Measurements from ENCODE around the gene LYVE1.
A peak's percentile ranks its signal among the peaks of the same experiment; 100 is the strongest.

The LYVE1 gene

DNA sequence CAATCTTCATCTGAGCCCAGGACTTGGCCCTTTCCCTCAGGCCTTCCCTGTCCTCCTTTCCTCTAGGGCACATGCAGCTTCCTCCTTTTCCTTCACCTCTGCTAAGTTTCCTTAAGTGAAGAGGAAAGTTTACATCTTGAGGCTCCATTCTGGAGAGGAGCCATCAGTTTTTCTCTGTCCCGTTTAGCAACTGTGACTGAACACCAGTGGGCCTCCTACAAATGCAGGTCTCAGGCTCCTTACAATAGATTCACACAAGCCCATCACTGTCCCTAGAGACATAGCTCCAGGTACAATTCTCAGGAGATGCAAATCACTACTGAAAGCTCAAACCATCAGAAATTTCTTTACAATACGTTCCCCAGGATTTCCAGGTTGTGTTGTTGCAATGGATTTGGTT is 23.3 kb upstream of the LYVE1 start:
- DNase-seq, result no peak

DNA sequence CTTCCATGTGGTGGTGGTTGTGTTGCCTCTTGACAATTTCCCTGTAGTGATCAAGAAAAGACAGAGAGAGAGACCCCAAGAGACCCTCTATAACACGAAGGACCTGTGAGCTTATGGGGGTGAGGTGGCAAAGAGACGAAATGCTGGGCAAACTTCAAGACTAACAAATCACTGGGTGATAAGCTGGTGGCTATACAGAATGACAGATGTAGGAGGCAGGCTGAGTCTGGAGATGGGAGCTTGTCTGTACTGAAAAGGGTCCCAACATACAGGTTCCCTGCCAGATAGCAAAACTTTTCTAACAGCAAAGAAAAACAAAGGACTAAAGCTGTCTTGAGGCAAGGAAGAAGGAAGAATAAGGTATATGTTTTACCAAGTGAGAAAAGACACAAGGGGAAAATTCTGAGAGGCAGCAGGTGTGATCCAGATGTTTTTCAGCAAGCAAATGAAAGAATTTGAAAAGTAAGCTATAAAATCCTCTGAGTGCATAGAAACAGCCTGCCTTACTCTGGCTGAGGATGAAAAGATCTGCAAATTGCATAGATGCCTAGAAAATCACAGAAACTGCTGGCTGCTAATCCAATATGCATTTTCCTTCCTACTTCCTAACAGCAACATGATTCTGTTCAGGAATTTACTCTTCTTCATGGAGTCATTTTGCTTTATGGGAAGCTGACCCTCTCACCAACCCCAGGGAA is 21.9 kb upstream of the LYVE1 start:
- no peak for DNase-seq

DNA sequence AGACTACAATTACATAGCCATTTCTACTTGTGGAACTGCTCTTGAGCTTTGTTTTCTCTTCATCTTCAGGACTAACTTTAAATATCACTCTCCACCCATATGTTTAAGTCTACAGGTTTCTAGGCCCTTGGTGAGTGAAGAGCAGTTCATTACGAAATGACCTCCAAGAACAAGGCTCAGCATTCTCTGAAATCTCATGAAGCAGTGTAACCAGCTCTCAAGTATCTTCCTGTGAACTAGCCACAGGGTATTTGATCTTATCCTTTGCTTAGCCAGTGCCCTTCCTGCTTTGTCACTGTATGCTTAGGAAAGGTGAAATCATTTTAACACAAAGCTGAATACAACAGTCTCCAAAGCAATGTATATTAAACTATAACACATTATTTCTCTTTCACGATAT is 20.4 kb upstream of the LYVE1 start:
- no peak for DNase-seq

DNA sequence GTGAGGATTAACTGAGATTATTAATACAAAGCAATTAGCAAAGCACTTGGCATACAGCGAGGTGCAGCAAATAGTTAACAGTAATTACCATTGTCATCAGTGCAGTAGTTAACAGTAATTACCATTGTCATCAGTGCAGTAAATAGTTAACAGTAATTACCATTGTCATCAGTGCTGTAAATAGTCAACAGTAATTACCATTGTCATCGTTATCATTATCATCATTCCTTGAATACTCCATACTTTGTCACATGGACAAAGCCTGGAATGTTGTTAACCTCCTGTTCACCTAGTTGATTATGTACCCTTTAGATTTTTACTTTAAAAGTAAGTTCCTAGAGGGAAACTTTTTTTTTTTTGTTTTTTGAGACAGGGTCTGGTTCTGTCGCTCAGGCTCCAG is 19.5 kb upstream of the LYVE1 start:
- DNase-seq, result no peak

DNA sequence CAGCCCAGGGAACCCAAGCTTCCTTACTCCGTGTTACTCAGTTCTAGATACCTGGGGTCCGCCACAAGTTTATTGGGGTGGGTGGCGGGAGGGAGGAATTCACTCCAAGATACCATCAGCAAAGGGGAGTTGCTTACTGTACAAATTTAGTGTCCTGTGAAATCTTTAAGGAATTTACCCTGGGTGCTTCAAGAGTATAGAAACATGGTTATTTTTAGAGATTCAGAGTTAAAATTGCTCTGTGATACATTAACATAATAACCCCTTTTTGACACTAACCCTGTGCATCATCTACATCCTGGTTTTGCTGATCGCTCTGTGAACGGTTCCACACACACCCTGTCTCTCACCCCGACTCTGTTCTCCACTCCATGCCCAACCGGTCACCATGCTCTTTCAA is 18.9 kb upstream of the LYVE1 start:
- no peak for DNase-seq

DNA sequence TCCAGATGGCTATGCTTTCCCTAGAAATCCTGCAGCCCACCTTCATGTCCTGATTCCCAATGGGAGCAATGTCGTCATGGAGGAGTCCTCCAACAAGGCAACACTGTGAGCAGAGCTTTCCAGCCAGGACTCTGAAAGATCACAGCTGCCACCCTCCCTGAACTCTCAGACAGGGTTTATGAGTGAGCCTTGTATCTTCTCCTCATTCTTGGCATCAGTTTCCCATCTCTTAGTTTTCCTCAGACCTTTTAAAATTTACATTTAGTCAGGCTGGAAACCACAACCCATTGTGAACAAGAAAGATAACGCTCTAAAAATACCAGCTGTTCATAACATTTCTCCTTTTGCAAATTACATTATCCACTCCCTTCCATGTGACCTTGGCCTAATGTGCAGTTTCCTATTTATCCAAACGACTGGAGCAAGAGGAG is 15.6 kb upstream of the LYVE1 start:
- no peak for DNase-seq

DNA sequence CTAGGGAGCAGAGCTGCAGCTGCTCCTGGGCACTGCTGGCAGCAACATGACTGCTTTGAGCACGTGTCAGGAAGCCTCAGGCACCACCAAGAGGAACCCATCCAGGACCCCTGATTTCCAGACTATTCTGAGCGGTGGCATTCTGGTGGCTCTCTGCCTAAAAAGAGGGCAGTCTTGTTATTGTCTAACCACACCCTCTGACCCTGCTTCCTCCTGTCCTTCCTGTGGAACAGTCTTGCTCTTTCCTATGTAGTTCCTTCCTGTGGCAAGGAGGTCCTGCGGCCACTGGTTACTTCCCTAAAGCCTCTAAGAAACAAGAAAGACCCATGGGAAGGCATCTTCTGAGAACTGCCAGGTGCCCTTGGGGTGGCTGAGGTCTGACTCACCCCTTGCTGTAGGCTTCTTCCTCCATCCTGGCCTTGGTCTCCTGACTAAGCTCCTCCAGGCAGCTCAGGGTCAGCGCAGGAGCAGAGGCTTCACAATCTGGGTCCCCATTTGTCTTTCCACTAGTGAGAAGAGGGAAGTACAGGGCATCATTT is 13.1 kb upstream of the LYVE1 start:
- DNase-seq, result peak; percentile 63

DNA sequence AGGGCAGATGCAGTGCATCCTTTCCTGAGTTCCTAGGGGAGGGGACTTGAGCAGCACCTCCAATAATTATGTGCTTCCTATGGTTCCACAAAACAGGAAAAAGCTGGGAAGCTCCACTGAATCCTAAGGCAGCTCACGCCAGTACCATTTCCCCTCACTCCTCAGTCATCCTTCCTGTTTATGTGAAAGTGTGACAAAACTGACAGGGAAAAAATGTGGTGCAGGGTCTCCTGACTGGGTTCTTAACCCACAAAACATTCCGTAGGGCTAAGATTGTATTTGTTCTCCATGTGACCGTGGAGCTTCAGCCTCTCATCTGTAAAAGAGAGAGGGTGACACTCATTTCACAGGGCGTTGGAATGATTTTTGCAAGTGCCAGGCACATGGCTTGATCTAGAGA is 12.2 kb upstream of the LYVE1 start:
- DNase-seq, result no peak

DNA sequence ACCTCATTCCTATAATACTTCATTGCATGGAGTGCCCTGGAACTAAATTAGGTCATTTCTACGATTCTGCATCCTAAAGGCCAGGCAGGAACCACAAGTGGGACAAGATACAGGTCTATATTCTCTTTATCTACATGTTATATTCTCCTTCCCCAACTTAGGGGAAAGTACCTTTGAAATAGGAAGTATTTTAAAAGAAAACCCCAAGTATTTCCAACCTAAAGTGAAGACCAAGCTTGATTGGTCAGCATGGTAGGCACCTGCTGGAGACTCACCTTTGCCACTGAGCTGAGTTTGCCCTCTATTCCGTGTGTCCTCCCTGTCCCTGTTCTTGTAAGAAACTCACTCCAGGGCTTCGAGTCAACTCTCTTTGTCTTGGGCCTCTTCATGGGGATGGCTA is 11.2 kb upstream of the LYVE1 start:
- no peak for DNase-seq

DNA sequence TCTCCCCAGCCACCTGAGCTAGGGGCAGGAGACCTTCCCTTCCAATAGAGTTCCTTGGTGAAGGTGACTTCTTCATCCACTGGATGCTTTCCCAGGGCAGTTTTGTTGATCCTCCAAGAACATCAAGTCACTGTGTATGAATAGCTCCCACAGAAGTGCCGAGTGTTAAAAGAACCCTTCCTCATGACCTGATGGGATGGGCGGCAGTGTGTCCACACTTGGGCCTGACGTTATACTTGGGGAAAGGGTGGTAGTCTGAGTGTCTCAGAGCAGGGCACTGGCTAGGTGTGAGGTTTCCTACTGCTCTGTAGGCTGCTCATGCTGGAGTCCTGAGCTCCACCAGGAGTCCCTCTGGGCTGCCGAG is 7.6 kb upstream of the LYVE1 start:
- no peak for DNase-seq

DNA sequence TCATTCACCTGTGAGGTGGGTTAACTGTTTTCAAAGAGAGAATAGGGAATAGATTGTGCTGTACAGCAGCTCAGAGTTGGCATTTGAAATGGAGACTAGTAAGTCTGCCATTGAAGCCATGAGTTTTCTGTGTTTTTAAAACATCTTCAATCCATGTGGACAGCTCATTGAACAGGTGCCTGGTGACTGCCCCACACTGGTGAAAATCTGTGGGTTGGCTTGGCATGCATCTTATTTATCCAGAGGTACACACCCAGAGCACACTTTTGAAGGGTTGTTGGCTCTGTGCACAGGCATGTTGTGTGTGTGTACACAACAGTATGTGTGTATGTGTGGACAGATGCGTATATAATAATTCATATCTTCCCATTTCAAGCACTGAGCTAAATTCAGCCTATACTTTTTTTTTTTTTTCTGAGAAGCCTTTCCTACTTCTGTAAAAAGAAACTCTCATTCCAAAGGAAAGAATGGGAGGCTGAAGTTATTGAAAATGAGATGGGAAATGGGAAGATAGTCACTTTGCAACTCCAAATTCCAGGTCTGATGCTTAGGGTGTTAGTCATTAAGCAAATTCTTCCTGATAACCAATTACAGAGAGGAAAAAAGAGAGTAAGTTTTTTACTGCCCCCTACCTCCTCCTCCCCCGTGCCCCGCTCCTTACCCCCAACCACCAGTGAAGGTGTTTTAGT is 7.0 kb upstream of the LYVE1 start:
- no peak for DNase-seq

DNA sequence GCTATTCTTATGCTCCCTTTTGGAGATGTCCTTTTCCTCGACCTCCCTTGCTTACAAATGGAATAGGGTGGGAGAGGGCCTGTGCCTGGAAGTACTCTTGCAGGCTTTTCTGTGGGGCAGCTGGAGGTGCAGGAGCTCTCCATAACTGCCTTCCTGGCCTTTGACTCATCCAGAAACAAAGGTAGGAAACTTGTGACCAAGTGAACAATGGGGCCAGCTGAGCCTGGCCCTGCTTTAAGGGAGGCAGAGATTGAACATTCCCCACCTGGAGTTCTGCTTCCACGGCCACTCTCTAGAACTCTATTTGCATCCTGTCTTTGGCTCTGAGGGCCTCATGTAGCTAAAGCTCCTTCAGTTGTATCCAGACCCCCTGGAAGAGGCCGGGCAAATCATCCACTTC is 5.1 kb upstream of the LYVE1 start:
- DNase-seq, result no peak

DNA sequence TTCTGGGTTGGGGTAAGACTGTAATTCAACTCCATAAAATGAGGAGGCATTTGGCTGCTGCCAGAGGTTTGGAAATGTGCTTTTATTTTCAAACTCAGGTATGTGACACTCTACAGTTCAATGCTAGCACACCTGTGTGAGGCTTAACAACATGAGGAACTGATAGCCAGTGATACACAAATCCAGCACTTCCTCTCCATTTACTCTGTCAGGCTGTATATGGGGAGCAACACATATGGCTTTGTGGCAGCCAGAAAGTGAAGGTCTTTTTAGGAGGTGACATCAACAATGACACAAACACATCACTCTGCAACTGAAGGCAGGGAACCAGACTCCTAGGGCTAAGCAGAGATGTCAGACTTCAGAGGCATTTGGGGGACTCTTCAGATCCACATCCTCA is 4.6 kb upstream of the LYVE1 start:
- peak; percentile 36 for DNase-seq

DNA sequence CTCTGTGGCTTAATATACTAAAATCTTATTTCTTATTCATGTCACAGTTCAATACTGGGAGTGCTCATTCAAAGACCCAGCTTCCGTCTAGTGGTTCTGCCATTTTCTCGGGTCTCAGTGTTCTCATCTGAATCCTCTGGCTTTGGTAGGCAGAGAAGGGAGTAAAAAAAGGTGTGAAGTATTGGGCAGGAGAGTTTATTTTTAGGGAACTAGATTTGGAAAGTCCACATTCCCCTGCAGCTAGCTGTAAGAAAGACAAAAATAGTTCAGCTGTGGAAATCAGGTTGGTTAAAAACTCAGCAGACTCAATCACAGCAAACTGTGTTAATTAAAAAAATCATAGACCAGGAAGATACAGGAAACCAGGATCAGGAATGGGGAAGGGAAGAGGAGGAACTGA is 4.1 kb upstream of the LYVE1 start:
- no peak for DNase-seq

DNA sequence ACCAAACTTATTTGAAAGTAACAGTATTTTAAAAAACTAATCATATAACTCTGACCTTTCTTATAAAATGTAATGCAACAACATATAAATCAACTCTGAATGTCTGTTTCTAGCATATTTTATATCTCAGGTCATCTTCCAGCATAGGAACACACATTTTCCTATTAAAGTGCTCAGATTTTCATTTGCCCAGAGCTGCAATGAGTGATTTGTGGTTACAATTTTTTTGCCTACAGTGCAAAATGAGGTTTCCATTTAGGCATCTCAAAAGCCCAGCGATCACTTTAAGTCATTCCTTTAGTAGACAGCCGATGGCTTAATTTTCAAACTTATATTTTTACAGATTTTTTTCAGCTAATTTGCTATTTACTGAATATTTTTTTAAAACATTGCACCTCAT is 1.0 kb downstream of the LYVE1 start:
- no peak for DNase-seq

DNA sequence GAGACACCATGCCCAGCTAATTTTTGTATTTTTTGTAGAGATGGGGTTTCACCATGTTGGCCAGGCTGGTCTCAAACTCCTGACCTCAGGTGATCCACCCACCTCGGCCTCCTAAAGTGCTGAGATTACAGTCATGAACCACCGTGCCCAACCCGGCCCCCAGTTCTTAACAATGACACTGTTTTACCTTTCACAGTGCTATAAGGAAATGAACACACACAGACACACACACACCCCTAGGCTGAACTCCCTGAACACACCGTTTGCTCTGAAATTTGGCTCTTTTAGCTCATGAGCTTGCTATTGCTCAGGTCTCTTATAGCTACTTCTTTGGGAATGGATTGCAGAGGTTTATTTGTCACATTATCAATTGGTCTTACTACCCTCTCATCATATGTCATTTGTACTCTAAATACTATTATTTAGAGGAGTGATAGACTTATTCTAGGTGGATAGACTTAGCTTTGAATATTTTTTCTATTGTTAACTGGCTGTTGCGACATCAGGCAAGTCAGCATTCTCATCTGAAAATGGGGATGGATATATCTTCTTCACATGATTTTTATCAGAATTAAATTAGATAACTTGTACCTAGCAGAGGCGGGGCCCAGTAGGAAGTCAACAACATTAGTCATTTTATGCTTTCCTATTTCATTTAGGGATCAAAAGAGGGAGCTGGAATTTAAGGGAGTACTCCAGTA is 2.1 kb downstream of the LYVE1 start:
- no peak for DNase-seq

DNA sequence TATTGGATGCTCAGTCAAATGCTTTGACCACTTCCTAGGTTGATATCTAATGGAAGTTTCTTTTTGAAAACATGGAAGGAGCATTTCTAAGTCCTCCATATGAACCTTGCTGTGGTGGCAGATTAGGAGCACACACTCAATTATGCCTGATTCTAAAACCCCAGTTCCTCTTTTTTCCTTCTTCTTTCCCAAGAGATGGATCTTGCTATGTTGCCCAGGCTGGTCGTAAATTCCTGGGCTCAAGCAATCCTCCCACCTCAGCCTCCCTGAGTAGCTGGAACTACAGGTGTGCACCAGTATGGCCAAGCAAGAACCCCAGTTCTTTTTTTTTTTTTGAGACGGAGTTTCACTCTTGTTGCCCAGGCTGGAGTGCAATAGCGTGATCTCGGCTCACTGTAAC is 3.0 kb downstream of the LYVE1 start:
- DNase-seq, result no peak

DNA sequence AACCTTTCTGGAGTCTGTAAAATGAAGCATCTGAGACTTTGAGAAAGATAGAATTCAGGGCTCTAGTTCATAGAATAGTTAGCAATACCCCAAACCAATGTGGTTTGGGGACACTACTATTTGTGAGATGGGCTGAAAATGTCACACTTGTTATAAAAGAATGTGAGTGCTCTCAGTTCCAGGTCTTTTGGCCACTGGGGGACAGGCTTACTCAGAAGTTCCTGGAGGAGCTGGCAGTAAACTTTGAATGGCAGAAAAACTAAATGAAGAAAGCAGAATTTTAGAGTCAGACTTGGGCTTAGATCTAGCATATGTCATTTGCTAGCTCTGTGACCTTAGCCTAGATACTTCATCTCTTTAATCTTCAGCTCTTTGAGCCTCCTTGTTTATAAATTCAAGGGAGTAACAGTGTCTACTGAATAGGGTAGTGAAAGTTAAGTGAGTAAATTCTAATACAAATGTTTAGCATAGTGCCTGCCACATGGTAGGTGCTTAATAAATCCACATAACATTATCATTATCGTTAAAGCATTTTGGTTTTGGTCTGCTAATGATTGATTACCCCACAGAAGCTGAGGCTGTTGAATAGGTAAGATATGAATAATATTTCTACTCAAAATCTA is 3.7 kb downstream of the LYVE1 start:
- peak; percentile 21 for DNase-seq

DNA sequence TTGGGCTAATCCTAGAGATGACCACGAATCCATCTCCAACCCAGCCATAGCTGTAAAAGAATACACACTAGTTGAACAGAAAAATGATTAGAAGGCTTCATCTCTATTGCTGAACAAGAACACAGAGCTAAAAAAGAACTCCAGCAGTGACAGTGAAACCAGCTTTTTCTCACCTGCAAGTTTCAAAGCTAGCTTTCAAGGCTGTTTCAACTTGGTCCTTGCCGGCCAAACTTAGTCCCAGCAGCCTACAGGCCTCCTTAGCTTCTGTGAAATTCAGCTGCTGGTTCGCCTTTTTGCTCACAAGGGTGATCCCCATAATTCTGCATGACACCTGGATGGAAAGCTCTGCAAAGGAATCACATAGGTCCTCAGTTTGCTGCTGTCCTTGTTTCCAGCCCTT is 4.4 kb downstream of the LYVE1 start:
- DNase-seq, result no peak

DNA sequence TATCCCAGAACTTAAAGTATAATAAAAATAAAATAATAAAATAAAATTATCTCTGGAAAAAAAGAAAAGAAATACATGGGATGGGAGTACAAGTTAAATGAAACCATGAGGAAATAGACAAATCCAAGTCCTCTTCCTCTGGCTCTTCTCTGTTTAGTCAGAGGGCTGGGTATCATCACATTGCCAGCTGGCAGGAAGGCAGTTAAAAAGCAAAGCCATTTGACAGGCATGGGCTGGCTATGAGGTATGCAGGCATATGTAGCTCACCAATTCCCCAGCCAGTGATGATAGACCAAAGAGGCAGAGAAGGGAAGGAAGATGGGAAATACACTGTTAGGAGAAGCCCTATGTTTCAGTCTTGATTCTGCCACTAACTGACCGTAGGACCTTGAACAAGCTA is 6.5 kb downstream of the LYVE1 start:
- no peak for DNase-seq

DNA sequence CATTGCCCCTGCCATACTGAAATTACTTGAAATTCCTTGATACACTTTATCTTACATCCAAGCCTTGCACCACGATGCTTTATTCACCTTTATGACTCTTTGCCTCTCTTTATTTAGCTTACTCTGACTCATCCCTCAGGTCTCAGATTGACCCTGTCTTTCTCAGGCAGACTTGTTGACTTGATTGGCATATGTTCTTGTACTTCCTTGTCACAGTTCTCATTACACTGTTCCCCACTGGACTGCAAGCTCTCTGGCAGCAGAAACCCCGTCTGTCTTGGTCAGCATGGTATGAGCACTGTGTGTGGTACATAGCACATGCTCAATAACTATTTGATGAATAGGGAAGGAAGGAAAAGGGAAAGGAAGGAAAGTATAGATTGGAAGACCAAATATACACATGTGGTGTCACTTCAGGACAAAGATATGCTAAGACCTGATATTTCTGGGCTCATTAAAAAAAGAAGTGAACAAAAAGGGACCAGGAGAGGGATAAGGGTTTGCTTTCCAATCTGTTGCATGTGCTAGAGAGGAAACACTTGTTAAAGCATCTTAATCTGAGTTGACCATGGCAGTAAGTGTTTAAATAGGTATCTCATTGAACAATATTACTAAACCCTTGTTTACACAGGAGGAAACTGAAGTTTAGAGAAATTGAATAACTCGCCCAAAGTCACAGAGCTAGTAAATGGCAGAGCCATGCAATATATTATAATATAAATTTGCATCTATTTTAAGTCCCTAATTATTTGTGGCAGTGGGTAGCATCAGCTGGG is 7.2 kb downstream of the LYVE1 start:
- DNase-seq, result no peak

DNA sequence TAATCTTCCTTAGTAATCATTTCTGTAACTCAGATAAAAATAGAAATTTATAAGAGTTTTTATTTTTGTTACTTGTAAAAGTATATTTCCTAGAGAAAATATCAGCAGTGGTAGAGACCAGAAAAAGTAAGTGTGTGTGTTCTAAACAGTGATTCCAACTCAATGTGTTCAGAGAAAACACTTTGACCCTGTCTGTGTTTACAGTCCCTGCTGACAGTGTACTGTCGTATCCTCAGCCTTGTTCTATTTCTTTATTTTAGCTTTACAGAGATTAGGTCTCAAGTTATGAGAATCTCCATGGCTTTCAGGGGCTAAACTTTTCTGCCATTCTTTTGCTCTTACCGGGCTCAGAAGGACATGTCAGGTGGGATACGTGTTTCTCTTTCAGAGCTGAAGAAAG is 10.2 kb downstream of the LYVE1 start:
- no peak for DNase-seq

DNA sequence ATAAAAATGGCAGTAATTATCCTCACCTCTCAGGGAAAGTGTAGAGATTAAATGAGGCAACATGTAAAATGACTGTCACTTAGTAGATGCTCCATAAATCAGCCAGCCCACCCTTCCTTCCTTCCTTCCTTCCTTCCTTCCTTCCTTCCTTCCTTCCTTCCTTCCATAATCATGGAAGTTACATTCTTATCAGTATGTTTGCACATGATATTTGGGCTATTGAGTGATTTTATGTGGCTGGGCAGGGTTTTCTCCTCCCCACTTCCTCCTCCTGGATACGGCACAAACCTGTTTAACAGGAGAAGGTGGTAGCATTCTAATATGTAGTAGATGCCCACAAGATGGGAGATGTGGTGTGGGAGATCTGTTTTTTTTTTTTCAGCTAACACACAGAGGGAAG is 11.9 kb downstream of the LYVE1 start:
- DNase-seq, result no peak
